Measurements from ENCODE around the gene LRRC58. TPM values are rescaled to one million over a fixed set of nuclear protein-coding genes. Genes with fewer than 3 reads are reported as not detected.

The LRRC58 gene
- total RNA-seq, 1 donor from 2014 or later: 14.3 TPM

GRCh38 chr3:120341658-120342346 lies 7.4 kb downstream of the LRRC58 start:
- H3K4me1 ChIP-seq (ENCODE audit: insufficient read depth, low read length): no peaks in the 10 kb centered on the region
- FAIRE-seq: no peak
- H2AFZ ChIP-seq (ENCODE audit: low read depth, low read length): no peak overlapping the region
- Mint-ChIP-seq H3K36me3 (ENCODE audit: low read depth, unreplicated experiment) (peaks cover 11% of the 10 kb centered on the region), H3K9me3 (ENCODE audit: unreplicated experiment) (peaks cover 8% of the 10 kb centered on the region), H3K27me3 (ENCODE audit: low read depth, unreplicated experiment) (no peaks in the 10 kb centered on the region), H3K4me3 (ENCODE audit: unreplicated experiment) (no peak overlapping the region), H3K27ac (ENCODE audit: unreplicated experiment) (no peak overlapping the region), H3K4me1 (ENCODE audit: low read depth, unreplicated experiment) (peaks cover 6% of the 10 kb centered on the region)
- TF ChIP-seq EZH2 (IDR thresholded peaks at IDR 0.05; ENCODE audit: insufficient read depth, low read length) (no peak), CTCF (IDR thresholded peaks at IDR 0.05; ENCODE audit: insufficient read depth, low read depth, low read length) (no peak)
- no peak overlapping the region for H3K4me3 ChIP-seq (ENCODE audit: insufficient read depth, low read depth, low read length)
- no peaks in the 10 kb centered on the region for H3K9me3 ChIP-seq (ENCODE audit: insufficient read depth, low read depth, low read length)
- DNase-seq (ENCODE audit: low read depth): no peak
- H3K27ac ChIP-seq (ENCODE audit: low read depth, low read length): no peak overlapping the region
- H3K9ac ChIP-seq (ENCODE audit: low read length): no peak overlapping the region
- H3K27me3 ChIP-seq (ENCODE audit: insufficient read depth, low read length): no peaks in the 10 kb centered on the region
- no peak overlapping the region for H3K4me2 ChIP-seq (ENCODE audit: low read length)
- H4K20me1 ChIP-seq (ENCODE audit: insufficient read depth, low read length): peaks cover 48% of the 10 kb centered on the region
- no peaks in the 10 kb centered on the region for H3K36me3 ChIP-seq (ENCODE audit: insufficient read depth, low read length)
- peaks cover 87% of the 10 kb centered on the region for H3K79me2 ChIP-seq (ENCODE audit: insufficient read depth, low read length)

GRCh38 chr3:120339362-120339761 lies 9.8 kb downstream of the LRRC58 start:
- FAIRE-seq: no peak
- no peak overlapping the region for H3K4me2 ChIP-seq (ENCODE audit: low read length)
- no peak overlapping the region for H3K27ac Mint-ChIP-seq (ENCODE audit: unreplicated experiment)
- no peaks in the 10 kb centered on the region for H3K27me3 Mint-ChIP-seq (ENCODE audit: low read depth, unreplicated experiment)
- no peaks in the 10 kb centered on the region for H3K27me3 ChIP-seq (ENCODE audit: insufficient read depth, low read length)
- peaks cover 11% of the 10 kb centered on the region for H3K36me3 Mint-ChIP-seq (ENCODE audit: low read depth, unreplicated experiment)
- H3K27ac ChIP-seq (ENCODE audit: low read depth, low read length): no peak overlapping the region
- no peak overlapping the region for H3K4me3 Mint-ChIP-seq (ENCODE audit: unreplicated experiment)
- H4K20me1 ChIP-seq (ENCODE audit: insufficient read depth, low read length): peaks cover 30% of the 10 kb centered on the region
- peaks cover under 1% of the 10 kb centered on the region for H3K4me1 Mint-ChIP-seq (ENCODE audit: low read depth, unreplicated experiment)
- peaks cover 5% of the 10 kb centered on the region for H3K36me3 ChIP-seq (ENCODE audit: insufficient read depth, low read length)
- peaks cover 8% of the 10 kb centered on the region for H3K9me3 Mint-ChIP-seq (ENCODE audit: unreplicated experiment)
- no peak overlapping the region for H3K4me3 ChIP-seq (ENCODE audit: insufficient read depth, low read depth, low read length)
- no peak overlapping the region for H2AFZ ChIP-seq (ENCODE audit: low read depth, low read length)
- DNase-seq (ENCODE audit: low read depth): no peak
- H3K4me1 ChIP-seq (ENCODE audit: insufficient read depth, low read length): no peaks in the 10 kb centered on the region
- peaks cover 78% of the 10 kb centered on the region for H3K79me2 ChIP-seq (ENCODE audit: insufficient read depth, low read length)
- no peak overlapping the region for H3K9ac ChIP-seq (ENCODE audit: low read length)
- no peaks in the 10 kb centered on the region for H3K9me3 ChIP-seq (ENCODE audit: insufficient read depth, low read depth, low read length)
- TF ChIP-seq EZH2 (IDR thresholded peaks at IDR 0.05; ENCODE audit: insufficient read depth, low read length): no peak
- TF ChIP-seq CTCF (IDR thresholded peaks at IDR 0.05; ENCODE audit: insufficient read depth, low read depth, low read length): no peak

- H3K4me1 ChIP-seq (ENCODE audit: insufficient read depth, low read length): no peaks in the 10 kb centered on the region
- TF ChIP-seq CTCF (IDR thresholded peaks at IDR 0.05; ENCODE audit: insufficient read depth, low read depth, low read length) (no peak), EZH2 (IDR thresholded peaks at IDR 0.05; ENCODE audit: insufficient read depth, low read length) (no peak)
Measured at GRCh38 chr3:120338517-120338916, 10.6 kb downstream of the LRRC58 start.

More at GRCh38 chr3:120338517-120338916, 10.6 kb downstream of the LRRC58 start:
- Histone ChIP-seq H3K4me3 (ENCODE audit: insufficient read depth, low read depth, low read length) (no peak overlapping the region), H3K27me3 (ENCODE audit: insufficient read depth, low read length) (no peaks in the 10 kb centered on the region), H3K4me2 (ENCODE audit: low read length) (no peak overlapping the region), H4K20me1 (ENCODE audit: insufficient read depth, low read length) (peaks cover 22% of the 10 kb centered on the region), H3K27ac (ENCODE audit: low read depth, low read length) (no peak overlapping the region), H3K36me3 (ENCODE audit: insufficient read depth, low read length) (peaks cover 5% of the 10 kb centered on the region), H3K79me2 (ENCODE audit: insufficient read depth, low read length) (peaks cover 70% of the 10 kb centered on the region), H2AFZ (ENCODE audit: low read depth, low read length) (no peak overlapping the region), H3K9me3 (ENCODE audit: insufficient read depth, low read depth, low read length) (no peaks in the 10 kb centered on the region), H3K9ac (ENCODE audit: low read length) (no peak overlapping the region)
- Mint-ChIP-seq H3K27ac (ENCODE audit: unreplicated experiment) (no peak overlapping the region), H3K27me3 (ENCODE audit: low read depth, unreplicated experiment) (no peaks in the 10 kb centered on the region), H3K9me3 (ENCODE audit: unreplicated experiment) (peaks cover 8% of the 10 kb centered on the region), H3K4me1 (ENCODE audit: low read depth, unreplicated experiment) (no peaks in the 10 kb centered on the region), H3K36me3 (ENCODE audit: low read depth, unreplicated experiment) (peaks cover 14% of the 10 kb centered on the region), H3K4me3 (ENCODE audit: unreplicated experiment) (no peak overlapping the region)
- no peak for FAIRE-seq
- no peak for DNase-seq (ENCODE audit: low read depth)
